K562 (cell line): ENCODE measurements around the gene GRIN2A.

Experiments
- BHLHE40 ChIP-seq: IDR thresholded peaks from 2 replicates; pipeline ENCODE4 v1.6.1; 2011; ENCODE audit warnings: low read length, improper control_type of control experiment
- CBFB ChIP-seq: sonication (generic); formaldehyde crosslinking; IDR thresholded peaks from 2 replicates; pipeline ENCODE4 v1.4.0; 2020; ENCODE audit warnings: mild to moderate bottlenecking, missing genetic modification reagents
- CEBPB ChIP-seq: fragments of 450-650 bp; IDR thresholded peaks from 2 replicates; pipeline ENCODE4 v1.6.1; 2016; ENCODE audit warnings: missing genetic modification characterization, missing compliant biosample characterization
- CREM ChIP-seq: IDR thresholded peaks from 2 replicates; pipeline ENCODE4 v1.6.1; 2014; ENCODE audit warnings: antibody characterized with exemption, low read depth
- POLR2A ChIP-seq: fragments of 450-650 bp; conservative IDR thresholded peaks from 2 replicates; pipeline ENCODE4 v1.6.1; 2016
- SMC3 ChIP-seq: conservative IDR thresholded peaks from 2 replicates; pipeline ENCODE4 v1.6.1; 2011; ENCODE audit warnings: low read depth, low read length, improper control_type of control experiment; ENCODE audit not compliant: insufficient read depth
- SRF ChIP-seq, 2 experiments: fragments of 250-450, 450-650 bp in 1 of 2; sonication (Bioruptor Pico) in 1 of 2; sonication (generic) in 1 of 2; formaldehyde crosslinking; IDR thresholded peaks; 2 replicates each; pipeline versions ENCODE4 v1.5.0 to v1.5.1; 2020 to 2022; ENCODE audit warnings: mild to moderate bottlenecking in 1 of 2, missing genetic modification reagents in 1 of 2
- ZNF384 ChIP-seq: IDR thresholded peaks from 2 replicates; pipeline ENCODE4 v1.6.1; 2012; ENCODE audit warnings: low read depth, low read length, improper control_type of control experiment
- TF ChIP-seq, protein P1 (sequence below), 2 experiments: fragments of 450-650 bp; formaldehyde crosslinking in 1 of 2; IDR thresholded peaks; 2 replicates each; pipeline versions ENCODE4 v1.4.0 to v1.6.1; 2014 to 2020; ENCODE audit warnings: mild to moderate bottlenecking in 2 of 2, borderline replicate concordance in 1 of 2, low read depth in 1 of 2
- TF ChIP-seq, protein P2 (sequence below): fragments of 450-650 bp; IDR thresholded peaks from 2 replicates; pipeline ENCODE4 v1.6.1; 2017; ENCODE audit warnings: antibody characterized with exemption, mild to moderate bottlenecking

DNA sequence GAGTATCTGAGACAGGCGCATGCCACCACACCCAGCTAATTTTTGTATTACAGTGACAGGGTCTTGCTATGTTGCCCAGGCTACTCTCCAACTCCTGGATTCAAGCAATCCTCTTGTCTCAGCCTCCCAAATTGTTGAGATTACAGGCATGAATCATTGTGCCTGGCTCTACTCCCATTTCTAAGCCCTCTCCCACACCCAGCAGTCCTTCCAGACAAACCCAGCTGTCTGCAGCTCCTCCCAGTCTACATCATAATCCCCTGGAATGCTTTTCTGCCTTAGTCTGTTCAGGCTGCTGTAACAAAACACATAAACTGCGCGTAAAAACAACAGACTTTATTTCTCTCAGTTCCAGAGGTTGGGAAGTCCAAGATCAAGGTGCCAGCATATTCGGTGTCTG lies 144.5 kb downstream of the GRIN2A start:
- TF ChIP-seq, protein P1, sequence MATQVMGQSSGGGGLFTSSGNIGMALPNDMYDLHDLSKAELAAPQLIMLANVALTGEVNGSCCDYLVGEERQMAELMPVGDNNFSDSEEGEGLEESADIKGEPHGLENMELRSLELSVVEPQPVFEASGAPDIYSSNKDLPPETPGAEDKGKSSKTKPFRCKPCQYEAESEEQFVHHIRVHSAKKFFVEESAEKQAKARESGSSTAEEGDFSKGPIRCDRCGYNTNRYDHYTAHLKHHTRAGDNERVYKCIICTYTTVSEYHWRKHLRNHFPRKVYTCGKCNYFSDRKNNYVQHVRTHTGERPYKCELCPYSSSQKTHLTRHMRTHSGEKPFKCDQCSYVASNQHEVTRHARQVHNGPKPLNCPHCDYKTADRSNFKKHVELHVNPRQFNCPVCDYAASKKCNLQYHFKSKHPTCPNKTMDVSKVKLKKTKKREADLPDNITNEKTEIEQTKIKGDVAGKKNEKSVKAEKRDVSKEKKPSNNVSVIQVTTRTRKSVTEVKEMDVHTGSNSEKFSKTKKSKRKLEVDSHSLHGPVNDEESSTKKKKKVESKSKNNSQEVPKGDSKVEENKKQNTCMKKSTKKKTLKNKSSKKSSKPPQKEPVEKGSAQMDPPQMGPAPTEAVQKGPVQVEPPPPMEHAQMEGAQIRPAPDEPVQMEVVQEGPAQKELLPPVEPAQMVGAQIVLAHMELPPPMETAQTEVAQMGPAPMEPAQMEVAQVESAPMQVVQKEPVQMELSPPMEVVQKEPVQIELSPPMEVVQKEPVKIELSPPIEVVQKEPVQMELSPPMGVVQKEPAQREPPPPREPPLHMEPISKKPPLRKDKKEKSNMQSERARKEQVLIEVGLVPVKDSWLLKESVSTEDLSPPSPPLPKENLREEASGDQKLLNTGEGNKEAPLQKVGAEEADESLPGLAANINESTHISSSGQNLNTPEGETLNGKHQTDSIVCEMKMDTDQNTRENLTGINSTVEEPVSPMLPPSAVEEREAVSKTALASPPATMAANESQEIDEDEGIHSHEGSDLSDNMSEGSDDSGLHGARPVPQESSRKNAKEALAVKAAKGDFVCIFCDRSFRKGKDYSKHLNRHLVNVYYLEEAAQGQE (IDR thresholded peaks at IDR 0.05; ENCODE audit: borderline replicate concordance), result no peak
- TF ChIP-seq, protein P1 (CRISPR knock-in tag; IDR thresholded peaks at IDR 0.05; ENCODE audit: low read depth), result no peak
- TF ChIP-seq, protein P2, sequence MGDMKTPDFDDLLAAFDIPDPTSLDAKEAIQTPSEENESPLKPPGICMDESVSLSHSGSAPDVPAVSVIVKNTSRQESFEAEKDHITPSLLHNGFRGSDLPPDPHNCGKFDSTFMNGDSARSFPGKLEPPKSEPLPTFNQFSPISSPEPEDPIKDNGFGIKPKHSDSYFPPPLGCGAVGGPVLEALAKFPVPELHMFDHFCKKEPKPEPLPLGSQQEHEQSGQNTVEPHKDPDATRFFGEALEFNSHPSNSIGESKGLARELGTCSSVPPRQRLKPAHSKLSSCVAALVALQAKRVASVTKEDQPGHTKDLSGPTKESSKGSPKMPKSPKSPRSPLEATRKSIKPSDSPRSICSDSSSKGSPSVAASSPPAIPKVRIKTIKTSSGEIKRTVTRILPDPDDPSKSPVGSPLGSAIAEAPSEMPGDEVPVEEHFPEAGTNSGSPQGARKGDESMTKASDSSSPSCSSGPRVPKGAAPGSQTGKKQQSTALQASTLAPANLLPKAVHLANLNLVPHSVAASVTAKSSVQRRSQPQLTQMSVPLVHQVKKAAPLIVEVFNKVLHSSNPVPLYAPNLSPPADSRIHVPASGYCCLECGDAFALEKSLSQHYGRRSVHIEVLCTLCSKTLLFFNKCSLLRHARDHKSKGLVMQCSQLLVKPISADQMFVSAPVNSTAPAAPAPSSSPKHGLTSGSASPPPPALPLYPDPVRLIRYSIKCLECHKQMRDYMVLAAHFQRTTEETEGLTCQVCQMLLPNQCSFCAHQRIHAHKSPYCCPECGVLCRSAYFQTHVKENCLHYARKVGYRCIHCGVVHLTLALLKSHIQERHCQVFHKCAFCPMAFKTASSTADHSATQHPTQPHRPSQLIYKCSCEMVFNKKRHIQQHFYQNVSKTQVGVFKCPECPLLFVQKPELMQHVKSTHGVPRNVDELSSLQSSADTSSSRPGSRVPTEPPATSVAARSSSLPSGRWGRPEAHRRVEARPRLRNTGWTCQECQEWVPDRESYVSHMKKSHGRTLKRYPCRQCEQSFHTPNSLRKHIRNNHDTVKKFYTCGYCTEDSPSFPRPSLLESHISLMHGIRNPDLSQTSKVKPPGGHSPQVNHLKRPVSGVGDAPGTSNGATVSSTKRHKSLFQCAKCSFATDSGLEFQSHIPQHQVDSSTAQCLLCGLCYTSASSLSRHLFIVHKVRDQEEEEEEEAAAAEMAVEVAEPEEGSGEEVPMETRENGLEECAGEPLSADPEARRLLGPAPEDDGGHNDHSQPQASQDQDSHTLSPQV, result no peak
- TF ChIP-seq ZNF384, result no peak
- TF ChIP-seq SMC3, result no peak
- TF ChIP-seq BHLHE40, result no peak
- TF ChIP-seq POLR2A, result no peak
- no peak for TF ChIP-seq CEBPB
- TF ChIP-seq CBFB (CRISPR knock-in tag), result no peak
- no peak for TF ChIP-seq CREM
- TF ChIP-seq SRF (CRISPR knock-in tag; IDR thresholded peaks at IDR 0.05), result no peak
